Spleen (tissue), 7 donors: ENCODE measurements around the gene SEC14L1.

Source experiments
- POLR2A ChIP-seq, 3 donors: fragments of 450-650 bp; IDR thresholded peaks; one replicate each; pipeline ENCODE4 v1.5.1; 2017; ENCODE audit warnings: antibody characterized with exemption in 3 of 3, mild to moderate bottlenecking in 1 of 3
- POLR2AphosphoS5 ChIP-seq, 3 donors: sonication (generic); formaldehyde crosslinking; IDR thresholded peaks; one replicate each; pipeline ENCODE4 v1.5.1; 2017; ENCODE audit warnings: antibody characterized with exemption in 3 of 3
- TF ChIP-seq, protein P1 (sequence below), 11 experiments: fragments of 200-600 bp in 7 of 11; fragments of 450-650 bp in 4 of 11; sonication (generic) in 4 of 11; IDR thresholded peaks in 8 of 11; conservative IDR thresholded peaks in 3 of 11; 1 replicate in 7 of 11; 2 replicates in 4 of 11; pipeline versions ENCODE4 v1.4.0 to v1.8.0; 2016 to 2021; ENCODE audit warnings: antibody characterized with exemption in 11 of 11, inconsistent platforms in 4 of 11, mild to moderate bottlenecking in 1 of 11
- donor health status: DM: no; HTN: no; CAD: no; lungs with moderate emphysema.
- donor health status: DM: no; HTN: no; CAD: no.
- donor health status: DM: no; HTN: no; CAD: no.

DNA sequence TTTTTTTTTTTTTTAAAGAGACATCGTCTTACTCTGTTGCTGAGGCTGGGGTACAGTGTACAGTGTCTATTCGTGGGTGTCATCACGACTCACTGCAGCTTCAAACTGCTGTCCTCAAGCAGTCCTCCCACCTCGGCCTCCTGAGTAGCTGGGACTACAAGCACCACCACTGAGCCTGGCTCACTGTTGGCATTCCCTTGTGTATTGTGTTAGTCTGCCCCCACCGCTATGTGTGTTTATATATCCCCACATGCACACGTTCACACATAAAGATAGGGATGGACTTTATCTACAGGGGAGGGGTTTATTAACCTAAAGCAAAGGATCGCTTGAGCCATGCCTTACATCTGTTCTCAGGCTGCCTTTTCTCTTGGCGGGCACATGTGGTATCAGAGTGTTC lies 63.8 kb downstream of the SEC14L1 start:
- TF ChIP-seq, protein P1, sequence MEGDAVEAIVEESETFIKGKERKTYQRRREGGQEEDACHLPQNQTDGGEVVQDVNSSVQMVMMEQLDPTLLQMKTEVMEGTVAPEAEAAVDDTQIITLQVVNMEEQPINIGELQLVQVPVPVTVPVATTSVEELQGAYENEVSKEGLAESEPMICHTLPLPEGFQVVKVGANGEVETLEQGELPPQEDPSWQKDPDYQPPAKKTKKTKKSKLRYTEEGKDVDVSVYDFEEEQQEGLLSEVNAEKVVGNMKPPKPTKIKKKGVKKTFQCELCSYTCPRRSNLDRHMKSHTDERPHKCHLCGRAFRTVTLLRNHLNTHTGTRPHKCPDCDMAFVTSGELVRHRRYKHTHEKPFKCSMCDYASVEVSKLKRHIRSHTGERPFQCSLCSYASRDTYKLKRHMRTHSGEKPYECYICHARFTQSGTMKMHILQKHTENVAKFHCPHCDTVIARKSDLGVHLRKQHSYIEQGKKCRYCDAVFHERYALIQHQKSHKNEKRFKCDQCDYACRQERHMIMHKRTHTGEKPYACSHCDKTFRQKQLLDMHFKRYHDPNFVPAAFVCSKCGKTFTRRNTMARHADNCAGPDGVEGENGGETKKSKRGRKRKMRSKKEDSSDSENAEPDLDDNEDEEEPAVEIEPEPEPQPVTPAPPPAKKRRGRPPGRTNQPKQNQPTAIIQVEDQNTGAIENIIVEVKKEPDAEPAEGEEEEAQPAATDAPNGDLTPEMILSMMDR (IDR thresholded peaks at IDR 0.05 in 8 of 11, conservative IDR thresholded peaks at IDR 0.05 in 3 of 11): no peak
- TF ChIP-seq POLR2A (IDR thresholded peaks at IDR 0.05) (no peak), POLR2AphosphoS5 (IDR thresholded peaks at IDR 0.05) (peak in 1 of 3 donors; percentile 2)
